ENCODE data around the gene AFDN. TPM values are rescaled to one million over a fixed set of nuclear protein-coding genes. Genes with fewer than 3 reads are reported as not detected.

Gene AFDN
- total RNA-seq, 1 experiment from 2014 or later: 177 TPM

DNA sequence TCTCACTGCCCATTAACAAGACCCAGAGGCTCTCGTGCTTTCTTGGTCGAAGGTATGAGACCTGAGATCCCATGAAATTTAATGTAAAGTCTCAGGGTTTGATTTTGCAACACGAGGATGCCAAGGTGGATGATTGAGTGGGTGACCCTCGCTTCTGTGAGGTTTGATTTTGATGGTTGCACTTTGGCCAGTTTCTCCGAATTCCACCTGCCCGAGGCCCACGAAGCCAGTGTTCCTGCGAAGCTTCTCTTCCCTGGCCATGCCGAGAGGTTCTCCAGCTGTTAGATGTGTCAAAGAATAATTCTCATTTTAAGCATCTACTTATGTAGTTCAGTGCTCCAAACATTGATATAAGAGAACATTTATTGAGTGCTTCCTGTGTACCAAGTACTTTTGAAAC is 170.9 kb downstream of the AFDN start, which contains the start of gene KIF25:
Gene KIF25 (plus strand): TSS at position 30 of the 400 bp plus-strand sequence. CDS start 31,915 bp downstream, outside the sequence.
- CTCF ChIA-PET: no interaction called here
- no peaks in the 10 kb centered on the region for H3K4me1 ChIP-seq
- Mint-ChIP-seq H3K27me3 (ENCODE audit: insufficient read depth, unreplicated experiment) (no peaks in the 10 kb centered on the region), H3K4me1 (ENCODE audit: low read depth, unreplicated experiment) (no peaks in the 10 kb centered on the region), H3K4me3 (ENCODE audit: unreplicated experiment) (no peak within 1 kb of the TSS), H3K9me3 (ENCODE audit: unreplicated experiment) (no peaks in the 10 kb centered on the region), H3K36me3 (ENCODE audit: insufficient read depth, unreplicated experiment) (peaks cover 6% of the 10 kb centered on the region), H3K27ac (ENCODE audit: unreplicated experiment) (no peak within 1 kb of the TSS)
- no peak for DNase-seq
- H3K36me3 ChIP-seq (ENCODE audit: control insufficient read depth, insufficient read depth, low read length): no peaks in the 10 kb centered on the region
- POLR2A ChIA-PET: no interaction called here
- intact Hi-C loops (cut with micrococcal nuclease; ENCODE audit: unreplicated experiment): no loop called here
- TF ChIP-seq, protein P1, sequence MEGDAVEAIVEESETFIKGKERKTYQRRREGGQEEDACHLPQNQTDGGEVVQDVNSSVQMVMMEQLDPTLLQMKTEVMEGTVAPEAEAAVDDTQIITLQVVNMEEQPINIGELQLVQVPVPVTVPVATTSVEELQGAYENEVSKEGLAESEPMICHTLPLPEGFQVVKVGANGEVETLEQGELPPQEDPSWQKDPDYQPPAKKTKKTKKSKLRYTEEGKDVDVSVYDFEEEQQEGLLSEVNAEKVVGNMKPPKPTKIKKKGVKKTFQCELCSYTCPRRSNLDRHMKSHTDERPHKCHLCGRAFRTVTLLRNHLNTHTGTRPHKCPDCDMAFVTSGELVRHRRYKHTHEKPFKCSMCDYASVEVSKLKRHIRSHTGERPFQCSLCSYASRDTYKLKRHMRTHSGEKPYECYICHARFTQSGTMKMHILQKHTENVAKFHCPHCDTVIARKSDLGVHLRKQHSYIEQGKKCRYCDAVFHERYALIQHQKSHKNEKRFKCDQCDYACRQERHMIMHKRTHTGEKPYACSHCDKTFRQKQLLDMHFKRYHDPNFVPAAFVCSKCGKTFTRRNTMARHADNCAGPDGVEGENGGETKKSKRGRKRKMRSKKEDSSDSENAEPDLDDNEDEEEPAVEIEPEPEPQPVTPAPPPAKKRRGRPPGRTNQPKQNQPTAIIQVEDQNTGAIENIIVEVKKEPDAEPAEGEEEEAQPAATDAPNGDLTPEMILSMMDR (IDR thresholded peaks at IDR 0.05; ENCODE audit: insufficient read depth in 1 of 2, low read depth in 1 of 2, low read length in 1 of 2, severe bottlenecking in 1 of 2, unreplicated experiment in 1 of 2): no peak
- H3K9me3 ChIP-seq: no peaks in the 10 kb centered on the region
- H3K4me3 ChIP-seq (ENCODE audit: low read depth, low read length): no peak within 1 kb of the TSS
- no TSS peak for BruUV-seq (replicated peaks)
- H3K27me3 ChIP-seq (replicated peaks; ENCODE audit: control insufficient read depth, insufficient read depth, low read length): no peaks in the 10 kb centered on the region

DNA sequence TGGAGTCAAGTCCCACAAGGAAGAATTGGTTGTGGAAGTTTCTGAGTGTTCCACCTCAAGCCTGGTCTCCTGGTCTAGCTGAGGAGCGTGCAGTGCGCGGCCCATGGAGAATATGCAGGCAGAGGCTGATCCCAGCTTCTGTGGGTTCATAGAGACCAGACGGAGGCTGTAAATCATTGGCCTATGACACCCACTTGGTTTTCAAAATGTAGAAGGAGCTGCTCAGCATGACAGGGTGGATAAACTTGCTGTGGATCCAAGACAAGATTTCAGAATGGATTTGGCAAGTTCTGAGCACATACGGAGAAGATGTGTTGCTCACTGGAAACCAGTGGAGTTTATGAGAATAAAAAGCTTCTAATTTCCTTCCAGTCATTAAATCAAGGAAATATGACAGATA is 171.5 kb downstream of the AFDN start:
- Mint-ChIP-seq H3K36me3 (ENCODE audit: insufficient read depth, unreplicated experiment) (peaks cover 6% of the 10 kb centered on the region), H3K4me1 (ENCODE audit: low read depth, unreplicated experiment) (no peaks in the 10 kb centered on the region), H3K4me3 (ENCODE audit: unreplicated experiment) (no peak overlapping the region), H3K27ac (ENCODE audit: unreplicated experiment) (no peak overlapping the region), H3K27me3 (ENCODE audit: insufficient read depth, unreplicated experiment) (no peaks in the 10 kb centered on the region), H3K9me3 (ENCODE audit: unreplicated experiment) (no peaks in the 10 kb centered on the region)
- ChIA-PET POLR2A (no interaction called here), CTCF (no interaction called here)
- Histone ChIP-seq H3K27me3 (replicated peaks; ENCODE audit: control insufficient read depth, insufficient read depth, low read length) (no peaks in the 10 kb centered on the region), H3K4me3 (ENCODE audit: low read depth, low read length) (no peak overlapping the region), H3K9me3 (no peaks in the 10 kb centered on the region), H3K36me3 (ENCODE audit: control insufficient read depth, insufficient read depth, low read length) (no peaks in the 10 kb centered on the region), H3K4me1 (no peaks in the 10 kb centered on the region)
- intact Hi-C loops (cut with micrococcal nuclease; ENCODE audit: unreplicated experiment): no loop called here
- TF ChIP-seq, protein P1 (IDR thresholded peaks at IDR 0.05; ENCODE audit: insufficient read depth in 1 of 2, low read depth in 1 of 2, low read length in 1 of 2, severe bottlenecking in 1 of 2, unreplicated experiment in 1 of 2): no peak
- BruUV-seq (replicated peaks): no TSS peak
- DNase-seq: no peak

DNA sequence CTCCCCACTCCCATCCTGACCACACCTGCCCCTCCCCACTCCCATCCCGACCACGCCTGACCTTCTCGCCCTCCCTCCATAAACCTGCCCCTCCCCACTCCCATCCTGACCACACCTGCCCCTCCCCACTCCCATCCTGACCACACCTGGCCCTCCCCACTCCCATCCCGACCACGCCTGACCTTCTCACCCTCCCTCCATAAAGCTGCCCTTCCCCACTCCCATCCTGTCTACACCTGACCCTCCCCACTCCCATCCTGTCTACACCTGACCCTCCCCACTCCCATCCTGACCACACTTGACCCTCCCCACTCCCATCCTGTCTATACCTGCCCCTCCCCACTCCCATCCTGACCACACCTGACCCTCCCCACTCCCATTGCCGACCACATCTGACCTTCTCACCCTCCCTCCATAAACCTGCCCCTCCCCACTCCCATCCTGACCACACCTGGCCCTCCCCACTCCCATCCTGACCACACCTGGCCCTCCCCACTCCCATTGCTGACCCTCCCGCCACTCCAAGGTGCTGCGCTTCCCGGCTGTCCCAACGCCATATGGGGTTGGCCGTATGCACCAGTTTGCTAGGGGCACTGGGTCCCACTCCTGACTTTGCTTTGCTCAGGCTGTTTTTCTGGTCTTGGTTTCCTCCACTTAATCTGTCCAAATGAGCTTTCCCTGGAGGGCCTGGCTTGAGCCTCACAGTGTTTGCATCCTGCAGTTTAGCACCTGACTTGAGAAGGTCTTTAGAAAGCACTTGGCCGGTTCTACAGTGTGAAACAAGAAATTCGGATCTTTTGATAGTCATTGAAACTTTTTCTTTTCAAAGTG is 173.7 kb downstream of the AFDN start:
- Histone ChIP-seq H3K36me3 (ENCODE audit: control insufficient read depth, insufficient read depth, low read length) (no peaks in the 10 kb centered on the region), H3K27me3 (replicated peaks; ENCODE audit: control insufficient read depth, insufficient read depth, low read length) (no peaks in the 10 kb centered on the region), H3K4me3 (ENCODE audit: low read depth, low read length) (no peak overlapping the region), H3K4me1 (no peaks in the 10 kb centered on the region), H3K9me3 (no peaks in the 10 kb centered on the region)
- Mint-ChIP-seq H3K36me3 (ENCODE audit: insufficient read depth, unreplicated experiment) (peaks cover 6% of the 10 kb centered on the region), H3K27me3 (ENCODE audit: insufficient read depth, unreplicated experiment) (no peaks in the 10 kb centered on the region), H3K4me3 (ENCODE audit: unreplicated experiment) (no peak overlapping the region), H3K4me1 (ENCODE audit: low read depth, unreplicated experiment) (no peaks in the 10 kb centered on the region), H3K27ac (ENCODE audit: unreplicated experiment) (no peak overlapping the region), H3K9me3 (ENCODE audit: unreplicated experiment) (no peaks in the 10 kb centered on the region)
- no peak for DNase-seq
- BruUV-seq (replicated peaks): no TSS peak
- intact Hi-C loops (cut with micrococcal nuclease; ENCODE audit: unreplicated experiment): no loop called here
- ChIA-PET POLR2A (no interaction called here), CTCF (no interaction called here)
- TF ChIP-seq, protein P1 (IDR thresholded peaks at IDR 0.05; ENCODE audit: insufficient read depth in 1 of 2, low read depth in 1 of 2, low read length in 1 of 2, severe bottlenecking in 1 of 2, unreplicated experiment in 1 of 2): no peak

Data from Caco-2 (cell line).